ENCODE results near the gene CASP1. TPM values are rescaled to one million over a fixed set of nuclear protein-coding genes. Genes with fewer than 3 reads are reported as not detected.
"Not testable (repeated sequence)": the region's sequence is repeated elsewhere in the genome, so short reads cannot be mapped to it uniquely, and the experiment has no call there.

CASP1 gene
- total RNA-seq, 2 donors from 2014 or later = 1.3 to 5.4 TPM

DNA sequence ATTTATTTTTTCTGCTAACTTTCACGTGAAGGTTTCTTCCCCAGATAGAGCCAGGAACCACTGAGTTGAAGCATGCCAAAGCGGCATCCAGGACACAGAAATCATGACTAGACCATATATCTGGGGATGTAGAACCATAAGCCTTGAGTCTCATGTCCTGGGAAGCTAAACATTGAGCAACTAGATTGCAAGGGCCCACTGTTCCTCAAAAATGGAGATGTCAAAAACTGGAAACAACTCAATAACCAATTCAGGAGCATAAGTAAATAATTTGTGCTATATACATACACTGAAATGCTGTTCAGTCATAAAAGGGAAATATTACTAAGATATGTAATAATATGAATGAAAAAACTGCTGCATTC, 39.2 kb upstream of the CASP1 start:
- Histone ChIP-seq H3K36me3 (replicated peaks in 1 of 2; ENCODE audit: insufficient read depth in 1 of 2, low read depth in 2 of 2) (no peaks in the 10 kb centered on the region), H3K4me3 (no peak overlapping the region), H3K27me3 (no peaks in the 10 kb centered on the region), H3K4me1 (no peaks in the 10 kb centered on the region), H3K9me3 (no peaks in the 10 kb centered on the region), H3K27ac (no peak overlapping the region)
- intact Hi-C loops (cut with DNase I) = no loop called here
- TF ChIP-seq, protein P1, sequence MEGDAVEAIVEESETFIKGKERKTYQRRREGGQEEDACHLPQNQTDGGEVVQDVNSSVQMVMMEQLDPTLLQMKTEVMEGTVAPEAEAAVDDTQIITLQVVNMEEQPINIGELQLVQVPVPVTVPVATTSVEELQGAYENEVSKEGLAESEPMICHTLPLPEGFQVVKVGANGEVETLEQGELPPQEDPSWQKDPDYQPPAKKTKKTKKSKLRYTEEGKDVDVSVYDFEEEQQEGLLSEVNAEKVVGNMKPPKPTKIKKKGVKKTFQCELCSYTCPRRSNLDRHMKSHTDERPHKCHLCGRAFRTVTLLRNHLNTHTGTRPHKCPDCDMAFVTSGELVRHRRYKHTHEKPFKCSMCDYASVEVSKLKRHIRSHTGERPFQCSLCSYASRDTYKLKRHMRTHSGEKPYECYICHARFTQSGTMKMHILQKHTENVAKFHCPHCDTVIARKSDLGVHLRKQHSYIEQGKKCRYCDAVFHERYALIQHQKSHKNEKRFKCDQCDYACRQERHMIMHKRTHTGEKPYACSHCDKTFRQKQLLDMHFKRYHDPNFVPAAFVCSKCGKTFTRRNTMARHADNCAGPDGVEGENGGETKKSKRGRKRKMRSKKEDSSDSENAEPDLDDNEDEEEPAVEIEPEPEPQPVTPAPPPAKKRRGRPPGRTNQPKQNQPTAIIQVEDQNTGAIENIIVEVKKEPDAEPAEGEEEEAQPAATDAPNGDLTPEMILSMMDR (IDR thresholded peaks at IDR 0.05) = no peak
- no peak for TF ChIP-seq POLR2A (IDR thresholded peaks at IDR 0.05)
- WGBS, 2 donors = 86 to 91% methylated on average over 2 of the region's 2 CpGs
- ATAC-seq = no peak
- no peak for DNase-seq

DNA sequence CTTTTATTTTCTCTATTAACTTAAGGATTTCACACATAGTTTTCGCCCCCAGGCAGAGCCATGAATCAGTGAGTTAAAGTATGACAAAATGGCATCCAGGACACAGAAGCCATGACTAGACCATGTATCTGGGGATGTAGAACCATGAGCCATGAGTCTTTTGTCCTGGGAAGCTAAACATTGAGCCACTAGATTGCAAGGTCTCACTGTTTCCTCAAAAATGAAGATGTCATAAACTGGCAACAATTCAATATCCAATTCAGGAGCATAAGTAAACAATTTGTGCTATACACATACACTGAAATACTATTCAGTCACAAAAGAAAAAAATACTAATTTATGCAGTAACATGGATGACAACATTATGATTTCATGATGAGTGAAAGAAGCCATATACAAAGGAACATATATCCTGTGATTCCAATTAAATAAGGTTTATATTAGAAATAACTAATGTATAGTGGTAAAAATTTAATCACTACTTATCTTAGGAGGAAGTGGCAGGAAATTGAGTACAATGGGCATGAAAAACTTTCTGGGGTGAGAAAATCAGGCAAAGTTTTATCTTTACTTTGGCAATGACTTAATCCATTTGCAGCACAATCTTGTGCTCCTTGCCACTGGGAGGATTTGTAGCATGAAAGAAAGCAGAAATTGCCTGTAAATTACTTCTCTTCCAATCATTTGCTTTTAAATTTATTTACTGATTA, 38.7 kb upstream of the CASP1 start:
- WGBS, 2 donors = 69 to 94% methylated on average over 1 of the region's 1 CpG
- intact Hi-C loops (cut with DNase I) = no loop called here

DNA sequence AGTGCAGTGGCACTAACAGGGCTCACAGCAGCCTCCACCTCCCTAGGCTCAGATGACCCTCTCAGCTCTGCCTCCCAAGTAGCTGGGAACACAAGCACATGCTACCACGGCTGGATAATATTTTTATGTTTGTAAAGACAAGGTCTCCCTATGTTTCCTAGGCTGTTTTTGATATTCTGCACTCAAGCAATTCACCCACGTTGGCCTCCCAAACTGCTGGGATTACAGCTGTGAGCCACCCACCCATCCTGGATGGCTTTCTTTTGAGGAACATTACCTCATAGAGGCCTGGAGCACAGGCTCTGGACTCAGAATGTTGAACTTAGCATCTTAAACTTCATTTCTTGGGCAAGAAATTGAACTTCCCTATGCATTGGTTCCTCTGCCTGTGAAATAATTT, 37.1 kb upstream of the CASP1 start:
- H3K4me3 ChIP-seq; ATAC-seq; H3K9me3 ChIP-seq; H3K4me1 ChIP-seq; intact Hi-C loops (cut with DNase I); H3K27me3 ChIP-seq; H3K27ac ChIP-seq; H3K36me3 ChIP-seq (replicated peaks in 1 of 2; ENCODE audit: insufficient read depth in 1 of 2, low read depth in 2 of 2); DNase-seq: not testable (repeated sequence)
- 23 to 50% methylated on average over 1 of the region's 2 CpGs for WGBS, 2 donors

More for the DNA sequence above, 38.7 kb upstream of the CASP1 start:
- no peak for ATAC-seq
- Histone ChIP-seq H3K27ac (no peak overlapping the region), H3K27me3 (no peaks in the 10 kb centered on the region), H3K36me3 (replicated peaks in 1 of 2; ENCODE audit: insufficient read depth in 1 of 2, low read depth in 2 of 2) (no peaks in the 10 kb centered on the region), H3K4me1 (no peaks in the 10 kb centered on the region), H3K4me3 (no peak overlapping the region), H3K9me3 (no peaks in the 10 kb centered on the region)
- TF ChIP-seq, protein P1 (IDR thresholded peaks at IDR 0.05) = no peak
- TF ChIP-seq POLR2A (IDR thresholded peaks at IDR 0.05) = no peak
- no peak for DNase-seq

DNA sequence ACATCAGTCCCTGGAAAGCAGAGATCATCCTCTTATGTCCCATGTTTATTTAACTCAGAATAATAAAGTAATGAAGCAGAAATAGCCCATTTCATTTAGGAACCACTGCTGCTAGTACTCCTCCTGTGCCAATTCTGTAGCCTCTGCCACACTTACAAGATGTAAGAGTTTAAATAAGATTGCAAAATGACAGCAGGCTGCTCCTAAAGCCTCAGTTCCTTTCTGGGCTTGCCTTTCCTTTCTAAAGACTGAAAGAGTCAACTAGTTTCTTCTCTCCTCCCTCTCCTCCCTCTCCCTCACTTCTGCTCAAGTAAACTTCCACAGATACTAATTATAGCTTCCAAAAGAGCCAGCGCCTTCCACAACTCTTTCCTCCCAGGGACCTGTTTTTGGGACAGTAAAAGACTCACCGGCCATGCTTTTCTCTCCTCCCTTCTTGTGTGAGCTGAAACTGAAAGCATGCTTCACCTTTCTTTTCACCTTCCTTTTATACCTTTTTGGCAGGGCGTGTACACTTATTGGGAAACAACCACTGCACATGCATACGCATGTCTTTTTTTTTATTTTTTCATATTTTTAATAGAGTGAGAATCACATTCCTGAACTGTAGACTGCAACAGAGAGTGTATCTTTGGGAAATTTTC, 36.3 kb upstream of the CASP1 start:
- intact Hi-C loops (cut with DNase I) = no loop called here

DNA sequence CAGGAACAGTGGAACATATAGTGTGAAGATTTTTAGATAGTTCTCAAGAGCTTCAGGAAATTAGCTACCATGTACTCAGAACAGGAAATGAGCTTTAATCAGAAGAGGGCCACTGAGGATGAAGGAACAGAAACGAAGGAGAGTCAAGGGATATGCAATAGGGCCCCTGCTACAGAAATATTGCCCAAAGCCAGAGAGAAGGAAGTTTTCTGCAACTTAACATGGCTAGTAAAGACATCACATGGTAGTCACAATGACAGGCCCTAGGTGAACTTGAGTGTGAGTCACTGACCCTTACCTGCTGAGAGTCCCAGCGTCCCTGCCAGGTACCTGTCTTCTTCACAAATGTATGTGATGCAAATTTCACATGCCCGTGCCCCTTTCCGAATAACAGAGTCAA, 35.4 kb upstream of the CASP1 start:
- H3K4me1 ChIP-seq = no peaks in the 10 kb centered on the region
- no peak for TF ChIP-seq POLR2A (IDR thresholded peaks at IDR 0.05)
- TF ChIP-seq, protein P1 (IDR thresholded peaks at IDR 0.05) = no peak
- H3K27me3 ChIP-seq = no peaks in the 10 kb centered on the region
- DNase-seq = no peak
- H3K36me3 ChIP-seq (replicated peaks in 1 of 2; ENCODE audit: insufficient read depth in 1 of 2, low read depth in 2 of 2) = no peaks in the 10 kb centered on the region
- no peaks in the 10 kb centered on the region for H3K9me3 ChIP-seq
- 84 to 93% methylated on average over 4 of the region's 4 CpGs for WGBS, 2 donors
- H3K4me3 ChIP-seq = no peak overlapping the region
- no peak overlapping the region for H3K27ac ChIP-seq
- no peak for ATAC-seq
- intact Hi-C loops (cut with DNase I) = no loop called here

More for the DNA sequence above, 36.3 kb upstream of the CASP1 start:
- Histone ChIP-seq H3K4me1 (no peaks in the 10 kb centered on the region), H3K27me3 (no peaks in the 10 kb centered on the region), H3K27ac (no peak overlapping the region), H3K4me3 (no peak overlapping the region), H3K9me3 (no peaks in the 10 kb centered on the region), H3K36me3 (replicated peaks in 1 of 2; ENCODE audit: insufficient read depth in 1 of 2, low read depth in 2 of 2) (no peaks in the 10 kb centered on the region)
- 82 to 83% methylated on average over 4 of the region's 4 CpGs for WGBS, 2 donors
- TF ChIP-seq, protein P1 (IDR thresholded peaks at IDR 0.05) = no peak
- no peak for TF ChIP-seq POLR2A (IDR thresholded peaks at IDR 0.05)
- ATAC-seq (no peak), DNase-seq (no peak)

DNA sequence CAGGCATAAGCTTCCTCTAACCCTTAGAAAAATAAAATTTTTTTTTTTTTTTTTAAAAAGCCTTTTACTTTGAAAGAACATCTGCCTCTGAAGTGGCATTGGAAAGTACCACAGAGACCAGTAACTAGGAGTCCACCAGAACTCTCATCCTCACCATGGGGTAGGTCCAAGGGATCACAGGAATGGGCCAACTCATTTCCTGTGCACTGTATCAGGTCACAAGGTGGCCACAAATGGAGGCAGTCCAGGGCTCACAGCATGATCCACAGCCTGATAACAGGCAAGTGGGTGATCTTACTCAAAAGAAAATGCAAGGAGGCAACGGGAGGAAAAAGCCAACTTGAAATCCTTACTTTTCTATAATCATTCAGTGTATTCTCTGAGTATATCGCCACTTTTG, 34.8 kb upstream of the CASP1 start:
- intact Hi-C loops (cut with DNase I); H3K36me3 ChIP-seq (replicated peaks in 1 of 2; ENCODE audit: insufficient read depth in 1 of 2, low read depth in 2 of 2); H3K27ac ChIP-seq; H3K27me3 ChIP-seq; ATAC-seq; H3K4me1 ChIP-seq; H3K9me3 ChIP-seq; H3K4me3 ChIP-seq; DNase-seq: not testable (repeated sequence)
- WGBS, 2 donors = 60 to 88% methylated on average over 2 of the region's 2 CpGs

DNA sequence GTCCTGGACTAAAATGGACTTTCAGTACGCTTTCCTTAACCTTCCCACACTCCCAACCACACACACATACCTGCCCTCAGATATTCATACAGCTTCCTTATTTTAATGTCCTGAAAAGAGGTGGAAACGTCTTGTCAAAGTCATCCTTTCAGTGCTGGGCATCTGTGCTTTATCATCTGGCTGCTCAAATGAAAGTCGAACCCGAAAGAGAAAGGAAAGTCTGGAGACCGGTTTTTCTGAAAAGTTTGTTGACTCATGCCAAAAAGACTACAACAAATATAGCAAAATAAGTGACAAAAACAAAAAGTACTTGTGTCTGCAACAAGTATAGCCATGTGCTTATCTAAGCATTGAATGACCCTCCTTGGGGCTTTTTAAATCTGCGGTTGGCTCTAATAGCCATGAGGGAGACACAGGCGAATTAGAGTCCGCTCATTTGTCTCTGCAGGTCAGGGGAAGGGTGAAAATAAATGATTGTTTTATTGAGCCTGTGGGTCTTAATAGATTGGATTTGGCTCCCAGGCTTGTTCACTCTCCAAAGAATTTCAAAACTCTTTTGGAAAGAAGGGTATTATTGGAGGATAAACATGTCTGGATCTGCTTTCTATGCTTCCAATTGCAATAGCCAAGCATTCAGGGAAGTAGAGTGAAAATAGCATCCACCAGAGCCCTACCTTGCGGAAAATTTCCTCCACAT, 28.4 kb upstream of the CASP1 start:
- H3K9me3 ChIP-seq; ATAC-seq; H3K4me3 ChIP-seq; H3K4me1 ChIP-seq; H3K27ac ChIP-seq; H3K27me3 ChIP-seq; intact Hi-C loops (cut with DNase I); H3K36me3 ChIP-seq (replicated peaks in 1 of 2; ENCODE audit: insufficient read depth in 1 of 2, low read depth in 2 of 2); DNase-seq: not testable (repeated sequence)
- WGBS, 2 donors = 50 to 53% methylated on average over 9 of the region's 9 CpGs
